Left renal cortex interstitium (tissue), 4 donors: Measurements from ENCODE around the gene SPATA31C1. TPM values are rescaled to one million over a fixed set of nuclear protein-coding genes. Genes with fewer than 3 reads are reported as not detected.
"Not testable (repeated sequence)": the region's sequence is repeated elsewhere in the genome, so short reads cannot be mapped to it uniquely, and the experiment has no call there.

Source experiments
- DNase-seq, 4 donors: peaks; one replicate each; pipeline ENCODE4 v3.0.0-alpha.2; 2013; ENCODE audit warnings: low read depth in 4 of 4, low spot score in 2 of 4, missing footprints in 1 of 4
- polyA plus RNA-seq, 4 donors: library from polyadenylated mRNA; unstranded; fragments of 120-200 nt; gene quantifications; one replicate each; pipeline ENCODE4 v1.2.1, GENCODE V29; 2013; ENCODE audit not compliant: insufficient read length in 4 of 4

SPATA31C1 gene
- polyA plus RNA-seq, 4 donors: 0.47 to 0.74 (median 0.69) TPM

DNA sequence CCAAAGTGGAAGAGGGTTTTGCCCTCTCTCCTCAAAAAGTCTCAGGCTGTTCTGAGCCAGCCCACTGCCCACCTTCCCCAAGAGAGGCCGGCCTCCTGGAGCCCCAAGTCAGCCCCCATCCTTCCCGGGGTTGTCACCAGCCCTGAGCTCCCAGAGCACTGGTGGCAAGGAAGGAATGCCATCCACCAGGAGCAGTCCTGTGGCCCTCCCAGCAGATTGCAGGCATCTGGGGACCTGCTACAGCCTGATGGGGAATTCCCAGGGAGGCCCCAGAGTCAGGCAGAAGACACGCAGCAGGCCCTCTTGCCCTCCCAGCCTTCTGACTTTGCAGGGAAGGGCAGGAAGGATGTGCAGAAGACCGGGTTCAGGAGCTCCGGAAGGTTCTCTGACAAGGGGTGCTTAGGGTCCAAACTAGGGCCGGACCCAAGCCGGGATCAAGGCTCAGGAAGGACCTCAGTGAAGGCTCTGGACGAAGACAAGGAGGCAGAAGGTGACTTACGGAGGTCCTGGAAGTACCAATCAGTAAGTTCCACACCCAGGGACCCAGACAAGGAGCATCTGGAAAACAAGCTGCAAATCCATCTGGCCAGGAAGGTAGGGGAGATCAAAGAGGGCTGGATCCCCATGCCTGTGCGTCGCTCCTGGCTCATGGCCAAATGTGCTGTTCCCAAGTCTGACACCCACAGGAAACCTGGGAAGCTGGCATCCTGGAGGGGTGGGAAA lies 31.4 kb upstream of the SPATA31C1 start:
- DNase-seq: no peak

DNA sequence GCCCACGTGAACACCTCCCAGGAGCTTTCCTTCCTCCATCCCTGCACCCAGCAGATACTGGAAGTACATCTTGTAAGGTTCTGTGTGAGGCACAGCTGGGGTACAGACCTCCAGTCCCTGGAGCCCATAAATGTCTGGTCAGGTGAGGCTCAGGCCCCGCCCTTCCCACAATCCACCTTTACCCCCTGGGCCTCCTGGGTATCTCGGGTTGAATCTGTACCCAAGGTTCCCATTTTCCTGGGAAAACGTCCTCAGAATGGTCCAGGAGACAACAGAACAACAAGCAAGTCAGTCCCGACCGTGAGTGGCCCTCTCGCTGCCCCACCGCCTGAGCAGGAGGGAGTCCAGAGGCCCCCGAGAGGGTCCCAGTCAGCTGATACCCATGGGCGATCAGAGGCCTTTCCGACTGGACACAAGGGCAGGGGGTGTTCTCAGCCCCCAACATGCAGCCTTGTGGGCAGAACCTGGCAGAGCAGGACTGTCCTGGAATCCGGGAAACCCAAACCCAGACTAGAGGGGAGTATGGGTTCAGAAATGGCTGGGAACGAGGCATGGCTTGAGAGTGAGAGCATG lies 30.7 kb upstream of the SPATA31C1 start:
- no peak for DNase-seq

DNA sequence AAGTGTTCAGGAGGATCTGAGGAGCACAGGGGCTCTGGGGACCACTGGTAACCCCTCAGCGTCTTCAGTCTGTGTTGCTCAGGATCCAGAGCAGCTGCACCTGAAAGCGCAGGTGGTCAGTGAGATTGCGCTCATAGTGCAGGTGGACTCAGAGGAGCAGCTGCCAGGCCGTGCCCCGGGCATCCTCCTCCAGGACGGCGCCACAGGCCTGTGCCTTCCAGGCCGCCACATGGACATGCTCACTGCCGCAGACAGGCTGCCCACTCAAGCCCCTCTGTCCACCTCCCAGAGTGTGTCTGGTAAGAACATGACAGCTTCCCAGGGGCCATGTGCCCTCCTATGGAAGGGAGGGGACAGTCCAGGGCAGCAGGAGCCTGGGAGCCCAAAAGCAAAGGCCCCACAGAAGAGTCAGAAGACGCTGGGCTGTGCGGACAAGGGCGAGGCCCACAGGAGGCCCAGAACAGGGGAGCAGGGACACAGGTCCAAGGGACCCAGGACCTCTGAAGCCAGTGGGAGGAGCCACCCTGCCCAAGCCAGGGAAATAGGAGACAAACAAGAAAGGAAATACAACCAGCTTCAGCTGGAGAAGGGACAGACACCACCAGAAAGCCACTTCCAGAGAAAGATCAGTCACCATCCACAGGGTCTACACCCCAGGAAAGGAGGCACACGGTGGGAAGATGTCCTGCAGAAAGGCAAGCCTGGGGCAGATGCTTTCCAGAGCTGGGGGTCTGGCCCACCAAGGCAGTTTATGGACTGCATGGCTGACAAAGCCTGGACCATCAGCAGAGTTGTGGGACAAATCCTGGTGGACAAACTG lies 29.9 kb upstream of the SPATA31C1 start:
- DNase-seq: no peak

DNA sequence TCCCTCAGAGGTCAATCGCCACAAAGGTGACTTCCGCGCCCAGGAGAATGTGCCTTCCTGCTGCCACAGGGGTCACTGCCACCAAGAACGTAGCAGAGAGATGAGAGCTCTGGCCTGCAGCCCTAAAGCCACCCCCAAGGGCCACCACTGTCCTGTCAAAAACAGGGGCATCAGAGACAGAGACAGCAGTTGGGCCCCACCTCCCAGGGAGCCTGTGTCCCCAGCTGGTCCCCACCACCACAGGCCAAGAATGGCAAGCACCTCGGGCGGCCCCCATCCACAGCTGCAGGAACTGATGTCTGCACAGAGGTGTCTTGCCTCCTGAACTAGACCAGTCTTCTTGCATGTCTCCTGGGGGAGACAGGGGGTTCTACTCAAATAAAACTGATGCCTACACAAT lies 29.3 kb upstream of the SPATA31C1 start:
- DNase-seq: no peak

DNA sequence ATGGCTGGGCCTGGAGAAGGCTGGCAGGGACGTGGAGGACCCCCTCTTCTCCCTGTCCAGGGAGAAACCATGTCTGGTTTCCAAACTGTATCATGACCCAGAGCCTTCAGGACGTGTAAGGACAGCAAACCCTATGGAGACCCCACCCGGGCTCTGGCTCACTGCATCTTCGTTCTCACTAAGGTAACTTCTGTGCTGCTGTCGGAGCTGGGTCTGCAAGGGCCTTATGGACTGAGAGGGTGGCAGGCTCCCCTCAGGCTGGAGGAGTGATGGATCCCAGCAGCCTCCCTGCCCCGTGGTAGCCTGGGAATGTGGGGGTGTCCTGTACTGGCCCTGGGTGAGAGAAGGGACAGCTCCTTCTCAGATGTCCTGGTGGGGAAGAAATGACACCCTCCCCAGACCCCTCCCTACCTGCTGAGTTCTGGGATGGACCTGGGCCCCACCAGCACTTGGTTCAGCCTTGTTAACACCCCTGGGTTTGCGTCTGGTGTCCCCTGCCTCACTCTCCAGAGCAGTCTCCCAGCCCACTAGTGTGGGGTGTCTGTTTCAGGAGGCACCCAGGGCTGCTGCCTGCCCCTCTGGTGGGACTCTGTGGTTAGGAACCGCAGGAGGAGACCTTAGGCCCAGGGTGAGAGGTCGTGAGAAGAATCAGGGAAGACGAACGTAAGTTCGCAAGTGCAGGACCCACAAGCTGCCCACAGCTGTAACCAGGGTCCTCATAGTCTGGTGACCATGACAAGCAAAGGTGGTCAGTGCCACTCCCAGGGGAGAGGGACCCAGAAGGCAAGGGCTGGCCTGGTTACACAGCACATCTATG lies 28.5 kb upstream of the SPATA31C1 start:
- DNase-seq: no peak

DNA sequence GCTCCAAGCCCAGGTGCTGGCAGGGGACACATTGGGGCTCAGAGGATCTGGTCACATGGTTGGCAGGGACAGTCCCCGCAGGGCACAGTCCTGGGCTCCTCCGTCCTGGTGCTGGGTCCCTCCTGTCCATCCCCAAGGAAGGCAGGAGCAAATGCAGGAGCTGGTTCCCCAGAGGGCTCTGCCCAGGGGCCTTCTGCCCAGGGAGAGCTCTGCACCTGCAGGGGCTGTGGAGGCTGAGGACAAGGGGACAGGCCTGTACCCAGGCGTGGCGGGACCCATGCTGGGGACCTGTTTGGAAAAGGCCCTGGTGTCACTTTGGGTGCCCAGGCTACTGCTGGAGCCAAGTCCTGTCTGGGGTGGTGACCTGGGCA lies 27.9 kb upstream of the SPATA31C1 start:
- no peak for DNase-seq

DNA sequence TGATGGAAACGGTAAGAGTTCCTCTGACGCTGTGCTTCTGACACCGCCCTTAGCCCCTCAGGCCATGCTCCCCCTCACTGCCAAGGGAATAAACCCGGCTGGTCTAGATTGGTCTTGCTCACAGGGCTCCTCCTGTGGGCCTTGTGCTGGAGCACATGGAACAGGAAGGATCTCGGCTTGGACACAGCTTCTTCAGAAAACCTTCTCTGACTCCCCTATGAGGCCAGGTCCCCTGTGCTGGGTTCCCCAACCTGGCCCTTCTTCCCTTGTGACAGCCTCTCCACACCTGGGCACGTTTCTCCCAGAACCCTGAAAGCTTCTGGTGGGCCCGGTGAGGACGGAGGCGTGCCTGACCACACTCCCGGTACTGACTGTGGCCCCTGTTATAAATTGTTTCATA lies 26.9 kb upstream of the SPATA31C1 start:
- no peak for DNase-seq

DNA sequence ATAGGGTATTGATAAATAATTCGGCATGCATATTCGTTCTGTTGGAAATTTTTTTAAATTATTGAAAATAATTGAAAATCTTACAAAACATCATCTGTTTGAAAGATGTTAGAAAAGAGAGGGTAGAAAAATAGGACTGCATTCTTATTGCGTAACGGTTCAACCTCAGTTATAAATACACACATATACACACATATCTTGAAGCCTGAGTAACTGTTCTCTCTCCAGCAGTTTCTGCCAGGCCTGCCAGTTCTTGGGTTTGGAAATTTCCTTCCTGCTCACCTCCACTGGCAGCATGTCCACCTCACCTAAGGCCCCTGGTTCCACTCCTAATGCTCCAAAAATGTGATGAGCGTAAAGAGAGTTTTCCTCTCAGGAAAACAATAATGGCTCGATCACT lies 26.0 kb upstream of the SPATA31C1 start:
- DNase-seq: no peak

DNA sequence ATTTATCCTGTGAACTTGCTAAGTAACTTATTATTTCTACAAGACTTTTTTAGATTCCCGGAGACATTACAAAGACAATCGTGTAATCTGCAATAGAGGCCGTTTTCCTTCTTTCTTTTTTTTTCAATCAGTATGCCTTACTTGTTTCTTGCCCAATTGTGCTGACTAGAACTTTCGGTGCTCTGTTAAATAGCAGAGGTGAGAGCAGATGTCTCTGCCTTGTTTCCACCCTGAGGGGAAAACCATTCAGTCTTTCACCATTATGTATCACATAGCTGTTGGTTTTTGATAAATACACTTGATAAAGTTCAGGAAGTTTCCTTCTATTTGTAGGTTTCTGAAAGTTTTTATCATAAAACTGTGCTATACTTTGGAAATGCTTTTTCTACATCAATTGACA lies 24.8 kb upstream of the SPATA31C1 start:
- no peak for DNase-seq

DNA sequence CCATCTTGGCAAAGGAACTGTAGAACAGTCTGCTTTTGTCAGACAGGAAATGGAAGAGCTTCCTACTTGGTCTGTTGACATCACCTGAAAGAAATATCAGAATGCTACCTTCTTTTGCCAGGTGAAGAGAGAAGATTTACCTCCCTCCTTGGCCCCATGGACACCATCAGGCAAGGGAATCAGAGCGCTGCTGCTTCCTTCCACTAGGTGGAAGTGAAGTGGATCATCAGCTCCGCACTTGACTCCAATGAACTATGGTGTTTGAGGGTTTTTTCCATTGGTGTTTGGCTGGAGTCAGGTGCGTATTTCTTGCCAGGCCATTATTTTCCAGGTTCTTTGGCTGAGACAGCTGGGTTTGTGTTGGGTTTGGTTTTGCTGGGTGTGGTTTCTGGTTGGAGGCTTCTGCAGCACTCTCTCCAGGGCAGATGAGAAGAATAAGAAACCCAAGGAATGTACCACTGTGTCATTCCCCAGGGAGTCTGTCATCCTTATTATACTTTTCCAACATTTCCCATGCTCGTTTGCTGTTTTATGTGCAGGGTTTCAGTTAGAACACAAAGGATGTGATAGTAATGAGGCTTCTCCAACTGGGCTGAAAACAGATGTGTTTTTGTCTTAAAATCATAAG lies 22.6 kb upstream of the SPATA31C1 start:
- DNase-seq: no peak

DNA sequence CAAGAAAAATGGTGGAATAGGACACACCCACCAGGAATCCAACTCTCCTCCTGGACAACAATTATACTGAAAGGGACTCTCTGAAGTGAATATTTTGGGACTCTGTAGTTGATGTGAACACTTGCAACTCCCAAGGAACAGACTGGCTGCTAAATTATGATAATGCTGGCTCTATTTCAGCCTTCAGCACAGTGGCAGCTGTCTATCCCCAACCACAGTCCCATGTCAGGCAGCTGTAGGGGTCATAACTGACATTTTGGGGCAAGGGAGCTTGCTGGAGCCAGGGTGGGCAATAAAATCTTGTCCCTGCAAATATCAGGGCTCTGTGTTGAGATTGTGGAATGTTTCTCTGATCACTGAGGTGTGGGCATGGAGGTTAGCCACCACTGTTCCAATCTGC lies 20.9 kb upstream of the SPATA31C1 start:
- no peak for DNase-seq

DNA sequence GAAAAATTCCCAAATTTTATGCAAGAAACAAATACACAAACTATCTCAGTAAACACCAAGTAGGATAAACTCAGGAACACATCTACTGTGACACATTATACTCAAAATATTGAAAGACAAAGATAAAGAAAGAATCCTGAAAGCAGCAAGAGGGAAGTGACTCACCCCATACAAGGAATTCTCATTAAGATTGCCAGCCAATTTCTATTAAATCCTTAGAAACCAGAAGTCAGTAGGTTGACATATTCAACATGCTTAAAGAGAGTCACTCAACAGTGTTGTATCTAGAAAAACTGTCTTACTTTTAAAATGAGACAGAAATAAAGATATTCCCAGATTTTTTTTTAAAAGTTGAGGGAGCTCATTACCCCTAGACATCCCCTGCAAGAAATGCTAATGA lies 19.6 kb upstream of the SPATA31C1 start:
- DNase-seq: no peak

DNA sequence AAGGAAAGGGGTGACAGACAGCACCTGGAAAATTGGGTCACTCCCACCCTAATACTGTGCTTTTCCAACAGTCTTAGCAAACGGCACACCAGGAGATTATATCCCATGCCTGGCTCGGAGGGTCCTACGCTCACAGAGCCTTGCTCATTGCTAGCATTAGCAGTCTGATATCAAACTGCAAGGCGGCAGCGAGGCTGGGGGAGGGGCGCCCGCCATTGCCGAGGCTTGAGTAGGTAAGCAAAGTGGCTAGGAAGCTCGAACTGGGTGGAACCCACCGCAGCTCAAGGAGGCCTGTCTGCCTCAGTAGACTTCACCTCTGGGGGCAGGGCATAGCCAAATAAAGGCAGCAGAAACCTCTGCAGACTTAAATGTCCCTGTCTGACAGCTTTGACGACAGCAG lies 15.4 kb upstream of the SPATA31C1 start:
- DNase-seq: not testable (repeated sequence)

DNA sequence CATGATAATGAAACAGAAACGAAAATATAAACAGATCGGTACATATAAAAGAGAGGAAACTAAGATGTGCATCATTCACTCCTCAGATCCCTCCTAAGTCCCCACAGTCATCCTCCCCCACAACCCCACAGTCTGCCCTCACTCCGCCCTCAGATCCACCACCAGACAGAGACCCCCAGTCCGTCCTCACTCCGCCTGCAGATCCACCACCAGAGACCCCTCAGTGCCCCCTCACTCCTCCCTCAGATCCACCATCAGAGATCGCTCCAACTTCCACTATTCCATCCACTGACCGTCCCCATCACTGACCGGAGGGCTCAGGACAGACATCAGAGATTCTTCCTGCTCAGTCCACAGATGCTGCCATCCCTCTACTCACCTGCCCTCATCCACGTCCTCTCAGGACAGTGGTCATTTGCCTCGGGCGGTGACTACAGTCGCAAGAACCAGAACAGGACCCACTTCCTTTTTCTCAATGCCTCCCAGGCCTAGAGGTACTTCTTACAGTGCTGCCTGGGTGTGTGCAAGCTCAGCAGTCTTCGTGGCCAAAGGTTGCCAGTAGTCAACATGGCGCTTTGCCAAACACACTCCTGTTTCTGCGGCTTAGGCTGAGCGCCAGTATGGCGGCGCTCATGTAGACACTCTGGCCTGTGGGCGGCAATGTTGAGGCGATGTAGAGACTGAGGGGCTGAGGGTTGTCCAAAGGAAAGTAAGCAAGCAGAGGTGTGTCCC lies 8.3 kb upstream of the SPATA31C1 start:
- no peak for DNase-seq

DNA sequence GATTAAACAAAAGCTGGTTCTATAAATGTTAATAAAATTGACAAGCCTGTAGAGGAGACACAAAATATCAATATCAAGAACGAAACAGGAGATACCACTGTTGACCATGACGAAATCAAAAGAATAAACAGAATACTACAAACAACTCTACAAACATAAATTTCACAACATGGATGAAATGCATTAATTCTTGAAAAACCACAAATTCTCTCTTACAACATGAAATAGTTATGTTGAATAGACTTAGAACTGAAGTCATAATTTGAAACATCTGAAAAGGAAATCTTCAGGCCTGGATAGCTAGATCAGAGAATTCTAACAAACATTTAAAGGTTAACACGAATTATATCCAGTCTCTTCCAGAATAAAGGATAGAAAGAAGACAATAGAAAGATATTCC lies 6.9 kb upstream of the SPATA31C1 start:
- no peak for DNase-seq

DNA sequence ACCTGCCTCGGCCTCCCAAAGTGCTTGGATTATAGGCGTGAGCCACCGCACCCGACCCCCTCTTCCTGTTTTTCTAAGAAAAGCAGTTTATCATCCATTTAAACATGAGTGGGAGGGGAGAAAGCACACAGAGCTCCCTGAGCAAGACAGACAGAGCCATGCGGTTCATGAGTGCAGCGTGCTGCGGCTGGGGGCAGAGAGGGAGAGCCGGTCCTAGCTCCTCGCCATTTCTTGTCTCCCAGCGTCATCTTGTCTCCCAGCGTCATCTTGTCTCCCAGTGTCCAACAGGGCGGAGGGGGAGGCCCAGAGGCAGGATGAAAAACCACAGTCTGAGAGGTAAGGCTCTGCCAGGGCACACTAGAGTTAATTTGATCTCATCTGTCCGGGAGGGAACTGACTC lies 1.3 kb downstream of the SPATA31C1 start:
- peak; percentile 6 to 11 (median 8) for DNase-seq

DNA sequence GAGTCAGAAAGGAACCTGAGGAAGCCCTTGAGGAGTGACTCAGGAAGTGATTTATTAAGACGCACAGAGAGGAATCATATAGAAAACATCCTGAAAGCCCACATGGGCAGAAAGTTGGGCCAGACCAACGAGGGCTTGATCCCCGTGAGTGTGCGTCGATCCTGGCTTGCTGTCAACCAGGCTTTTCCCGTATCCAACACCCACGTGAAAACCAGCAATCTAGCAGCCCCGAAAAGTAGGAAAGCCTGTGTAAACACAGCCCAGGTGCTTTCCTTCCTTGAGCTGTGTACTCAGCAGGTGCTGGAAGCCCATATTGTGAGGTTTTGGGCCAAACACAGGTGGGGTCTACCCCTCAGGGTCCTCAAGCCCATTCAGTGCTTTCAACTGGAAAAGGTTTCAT lies 3.8 kb downstream of the SPATA31C1 start:
- not testable (repeated sequence) for DNase-seq

DNA sequence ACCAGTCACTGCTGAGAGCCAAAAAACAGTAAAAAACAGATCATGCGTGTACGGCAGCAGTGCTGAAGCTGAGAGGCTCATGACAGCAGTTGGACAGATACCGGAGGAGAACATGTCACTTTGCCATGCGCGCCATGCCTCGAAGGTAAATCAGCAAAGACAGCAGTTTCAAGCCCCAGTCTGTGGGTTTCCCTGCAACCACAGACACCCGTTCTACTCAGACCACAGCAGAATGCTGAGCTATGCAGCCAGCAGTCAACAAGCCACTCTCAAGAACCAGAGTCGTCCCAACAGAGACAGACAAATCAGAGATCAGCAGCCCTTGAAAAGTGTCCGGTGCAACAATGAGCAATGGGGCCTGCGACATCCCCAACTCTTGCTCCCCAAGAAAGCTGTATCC lies 5.2 kb downstream of the SPATA31C1 start:
- DNase-seq: not testable (repeated sequence)

DNA sequence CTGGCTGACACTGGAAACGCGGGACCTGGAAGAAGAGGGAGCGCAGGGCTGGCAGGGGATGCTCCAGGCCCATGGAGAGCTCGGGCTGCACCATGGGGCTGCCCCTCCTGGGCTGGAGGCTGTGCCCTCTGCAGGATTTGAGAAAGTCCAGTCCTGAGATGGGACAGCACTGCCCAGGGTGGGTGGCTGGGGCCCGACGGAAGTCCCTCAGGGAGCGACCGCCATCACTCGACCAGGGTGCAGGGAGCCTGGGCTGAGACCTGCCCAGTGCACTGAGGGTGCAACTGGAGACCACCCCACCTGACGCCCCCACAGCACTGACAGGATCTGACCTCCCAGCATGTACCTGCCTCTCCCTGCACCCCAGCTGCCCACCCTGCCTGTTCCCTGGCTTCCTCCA lies 7.1 kb downstream of the SPATA31C1 start:
- not testable (repeated sequence) for DNase-seq

DNA sequence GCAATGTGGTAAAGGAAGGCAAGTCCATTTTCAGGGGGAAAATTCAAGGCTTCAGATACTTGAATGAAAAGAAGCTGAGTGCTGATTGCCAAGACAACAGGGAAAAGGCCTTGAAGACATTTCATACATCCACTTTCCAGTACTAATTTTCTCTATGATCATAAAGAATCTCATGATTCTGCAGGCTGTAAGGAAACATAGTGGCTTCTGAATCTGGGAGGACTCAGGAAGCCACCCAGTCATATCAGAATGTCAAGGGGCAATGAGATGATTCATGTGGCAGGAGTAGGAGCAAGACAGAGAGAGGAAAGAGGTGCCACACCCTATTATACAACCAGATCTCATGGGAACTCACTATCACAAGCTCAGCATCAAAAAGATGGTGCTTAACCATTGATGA lies 11.4 kb downstream of the SPATA31C1 start:
- DNase-seq: not testable (repeated sequence)
